Smooth muscle cell of the coronary artery (primary cell): ENCODE data around the gene CACNG7. TPM values are rescaled to one million over a fixed set of nuclear protein-coding genes. Genes with fewer than 3 reads are reported as not detected.

ENCODE experiments used
- total RNA-seq: library from RNA; depleted of rRNA; stranded (reverse); fragments of >200 nt; gene quantifications from 2 replicates; pipeline ENCODE4 v1.2.3, GENCODE V29; 2014; ENCODE audit warnings: low replicate concordance

The CACNG7 gene, protein sequence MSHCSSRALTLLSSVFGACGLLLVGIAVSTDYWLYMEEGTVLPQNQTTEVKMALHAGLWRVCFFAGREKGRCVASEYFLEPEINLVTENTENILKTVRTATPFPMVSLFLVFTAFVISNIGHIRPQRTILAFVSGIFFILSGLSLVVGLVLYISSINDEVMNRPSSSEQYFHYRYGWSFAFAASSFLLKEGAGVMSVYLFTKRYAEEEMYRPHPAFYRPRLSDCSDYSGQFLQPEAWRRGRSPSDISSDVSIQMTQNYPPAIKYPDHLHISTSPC
- total RNA-seq, result 0.47 and 2.0 TPM in 2 replicates

DNA sequence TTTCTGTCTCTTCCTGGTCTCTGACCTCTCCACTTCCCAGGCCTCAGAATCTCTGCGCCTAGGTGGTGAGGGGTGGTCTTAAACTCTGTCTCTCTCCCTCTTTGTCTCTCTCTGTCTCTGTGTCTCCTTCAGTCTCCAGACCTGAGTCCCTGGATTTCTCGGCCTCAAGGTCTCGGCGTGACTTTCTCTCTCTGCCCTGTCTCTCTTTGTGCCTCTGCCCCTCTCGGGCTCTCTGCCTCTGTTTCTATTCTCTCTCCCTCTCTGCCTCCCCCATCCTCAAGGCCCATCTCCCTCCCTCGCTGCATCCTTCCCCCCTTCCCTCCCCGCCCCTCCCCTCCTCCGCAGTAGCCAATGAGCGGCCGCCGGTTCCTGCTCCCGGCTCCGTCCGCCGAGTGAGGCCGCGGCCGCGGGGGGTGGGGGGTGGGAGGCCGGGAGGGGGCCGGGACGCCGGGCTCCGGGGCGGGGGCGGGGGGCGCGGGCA, at the start of gene CACNG7:
Gene CACNG7, plus strand, starts transcription at position 344 of the 481 bp plus-strand sequence. CDS start 3,554 bp downstream, outside the sequence.

DNA sequence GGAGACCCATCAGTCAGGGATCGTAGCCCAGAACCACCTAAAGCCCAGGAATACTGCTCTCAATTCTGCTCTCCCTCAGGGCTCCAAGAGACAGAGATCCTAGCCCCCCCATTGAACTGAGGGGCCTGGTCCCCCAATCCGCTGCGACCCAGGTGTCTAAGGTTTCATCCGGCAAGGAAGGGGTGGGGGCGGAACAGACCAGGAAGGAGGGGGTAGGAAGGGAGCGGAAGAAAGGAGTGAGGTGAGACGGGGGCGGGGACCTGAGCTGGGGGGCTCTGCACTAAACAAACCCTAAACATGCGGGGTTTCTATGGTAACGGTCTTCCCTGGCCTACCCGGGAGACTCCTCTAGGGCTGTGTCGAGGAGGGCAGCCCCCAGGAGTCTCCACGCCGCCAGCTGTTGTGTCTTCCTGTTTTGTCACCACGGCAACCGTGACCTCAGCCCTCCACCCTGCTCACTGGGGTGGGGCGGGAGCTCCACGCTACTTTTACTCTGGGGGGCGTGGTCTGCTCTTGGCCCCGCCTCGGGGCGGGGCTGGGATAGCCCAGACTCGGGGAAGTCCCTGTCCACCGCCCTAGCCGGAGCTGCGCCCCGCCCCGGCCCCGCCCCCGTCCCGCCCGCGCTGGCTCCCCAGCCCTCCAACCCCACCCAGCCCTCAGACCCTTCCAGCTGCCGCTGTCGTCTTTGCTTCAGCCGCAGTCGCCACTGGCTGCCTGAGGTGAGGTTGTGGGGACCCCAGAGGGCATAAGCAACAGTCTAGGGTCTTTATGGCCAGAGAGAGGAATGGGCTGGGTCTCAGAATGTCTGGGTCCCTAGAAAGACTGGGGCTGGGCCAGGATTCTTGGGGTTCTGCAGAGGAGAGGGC, 41.6 kb upstream of the CACNG7 start, which contains the start of gene MYADM:
Gene MYADM, plus strand, starts transcription at position 659 of the 866 bp plus-strand sequence. CDS start 5,647 bp downstream, outside the sequence.

DNA sequence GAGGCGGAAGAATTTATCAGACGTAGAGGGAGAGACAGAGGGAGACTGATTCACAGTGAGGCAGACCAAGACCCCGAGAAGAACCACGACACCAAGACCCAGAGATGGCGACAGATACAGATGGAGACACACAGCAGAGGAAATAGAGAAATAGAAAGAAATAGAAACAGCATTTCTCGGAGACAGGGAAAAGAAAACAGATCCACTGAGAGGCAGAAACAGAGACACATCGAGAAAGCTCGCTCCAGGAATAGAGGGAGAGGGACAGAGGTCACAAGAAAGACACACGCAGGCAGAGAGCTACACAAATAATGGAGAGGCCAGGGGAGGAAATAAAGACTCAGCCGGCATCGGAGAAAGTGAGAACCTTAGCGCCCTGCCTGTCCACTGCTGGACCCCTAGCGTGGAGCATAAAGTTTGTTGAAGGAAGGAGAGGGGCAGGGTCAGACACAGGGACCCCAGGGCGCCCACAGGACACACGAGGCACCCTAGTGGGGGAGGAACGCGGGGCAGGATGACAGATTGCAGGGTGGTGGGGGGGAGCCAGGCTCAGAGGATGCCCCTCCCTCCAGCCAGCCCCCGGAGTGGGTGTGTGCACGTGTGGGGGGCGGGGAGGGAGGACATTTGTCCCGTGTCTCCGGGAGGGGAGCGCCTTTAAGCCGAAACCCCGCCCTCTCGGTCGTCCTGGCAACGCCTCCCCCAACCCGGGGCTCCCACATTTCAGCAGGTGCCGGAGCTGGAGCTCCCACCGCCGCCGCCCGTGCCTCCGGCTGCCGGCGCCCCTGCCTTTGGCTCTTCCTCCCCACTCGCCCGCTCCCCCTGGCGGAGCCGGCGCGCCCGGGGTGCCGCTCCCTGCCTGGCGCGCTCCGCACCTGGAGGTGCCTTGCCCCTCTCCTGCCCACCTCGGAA, 27.3 kb upstream of the CACNG7 start, which contains the start of gene PRKCG:
Gene PRKCG, plus strand, starts transcription at position 716 of the 909 bp plus-strand sequence. CDS start 298 bp downstream, outside the sequence.

DNA sequence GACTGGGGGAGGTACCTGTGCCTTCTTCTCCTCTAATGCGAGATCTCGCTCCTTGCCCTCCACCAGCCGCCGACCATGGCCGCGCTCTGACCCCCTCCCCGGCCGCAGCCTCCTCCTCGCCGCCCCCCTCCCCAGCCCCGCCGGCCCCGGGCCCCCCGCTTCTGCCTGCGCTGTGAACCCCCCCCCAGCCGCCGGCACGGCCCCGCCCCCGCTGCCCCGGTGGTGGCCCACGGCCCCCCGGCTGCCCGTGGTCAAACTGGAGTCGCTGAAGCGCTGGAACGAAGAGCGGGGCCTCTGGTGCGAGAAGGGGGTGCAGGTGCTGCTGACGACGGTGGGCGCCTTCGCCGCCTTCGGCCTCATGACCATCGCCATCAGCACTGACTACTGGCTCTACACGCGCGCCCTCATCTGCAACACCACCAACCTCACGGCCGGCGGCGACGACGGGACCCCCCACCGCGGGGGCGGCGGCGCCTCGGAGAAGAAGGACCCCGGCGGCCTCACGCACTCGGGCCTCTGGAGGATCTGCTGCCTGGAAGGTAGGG, 53.9 kb downstream of the CACNG7 start, which contains the start of gene CACNG8:
Gene CACNG8, plus strand, starts transcription at position 51 of the 545 bp plus-strand sequence.

DNA sequence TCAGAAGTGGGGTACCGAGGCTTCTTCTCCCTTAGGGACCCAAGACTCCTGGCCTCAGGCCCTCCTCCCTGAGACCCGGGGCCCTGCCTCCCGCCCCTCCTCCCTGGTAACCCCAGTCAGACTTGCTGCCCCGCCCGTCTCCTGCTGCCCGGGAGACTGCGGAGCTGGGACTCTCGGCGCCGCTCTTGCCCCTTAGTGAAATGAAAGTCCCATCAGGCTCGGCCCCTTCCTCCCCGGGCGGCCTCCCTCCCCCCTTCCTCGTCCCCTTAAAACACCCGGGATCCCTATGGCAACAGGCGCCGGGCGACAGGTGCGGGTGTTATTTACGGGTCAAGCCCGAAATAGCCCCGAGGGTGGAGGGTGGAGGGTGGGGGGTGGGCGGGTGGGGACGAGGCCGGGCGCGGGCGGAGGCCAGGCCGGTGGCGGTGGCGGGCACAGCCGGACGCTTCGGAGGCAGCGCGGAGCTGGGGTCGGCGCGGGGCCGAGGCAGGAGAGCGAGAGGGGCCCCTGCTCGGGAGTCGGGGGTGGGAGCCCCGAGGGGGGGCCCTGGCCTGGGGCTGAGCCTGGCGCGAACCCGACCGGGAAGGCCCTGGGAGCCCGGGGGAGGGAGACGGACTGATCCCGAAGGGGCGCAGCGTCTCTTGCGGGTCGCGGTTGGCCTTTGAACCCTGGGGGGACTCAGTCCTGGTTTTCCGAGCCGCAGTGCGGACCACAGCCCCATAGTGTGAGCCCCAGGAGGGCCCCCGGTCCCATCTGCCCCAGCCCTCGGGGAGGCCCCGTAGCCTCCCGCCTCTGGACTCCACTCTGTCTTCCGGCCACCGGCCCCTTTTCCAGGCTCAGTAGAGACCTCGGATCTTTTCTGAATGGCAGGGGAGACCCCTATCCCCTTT, 82.4 kb downstream of the CACNG7 start, which contains the start of gene CACNG6:
Gene CACNG6, plus strand, starts transcription at position 414 of the 890 bp plus-strand sequence. CDS start 1,241 bp downstream, outside the sequence.

Other genes starting within 250 kb of the CACNG7 start
- 0.08 TPM in 1 of 2 replicates, not detected in the other for gene NLRP12, start 85.0 kb upstream of the CACNG7 start, total RNA-seq
- 1.2 and 10.9 TPM in 2 replicates for gene MYADM, start 41.4 kb upstream of the CACNG7 start, total RNA-seq
- 0.23 TPM in 1 of 2 replicates, not detected in the other for gene PRKCG, start 27.1 kb upstream of the CACNG7 start, total RNA-seq
- 0.23 and 3.0 TPM in 2 replicates for gene CACNG8, start 53.7 kb downstream of the CACNG7 start, total RNA-seq
- gene CACNG6, start 82.4 kb downstream of the CACNG7 start, total RNA-seq, result 0.12 and 6.3 TPM in 2 replicates
- not detected in 2 replicates for gene VSTM1, start 154.6 kb downstream of the CACNG7 start, total RNA-seq
- gene TARM1, start 172.1 kb downstream of the CACNG7 start, total RNA-seq, result not detected in 2 replicates
- gene OSCAR, start 191.5 kb downstream of the CACNG7 start, total RNA-seq, result 0.12 and 1.2 TPM in 2 replicates
- gene NDUFA3, start 193.6 kb downstream of the CACNG7 start, total RNA-seq, result 19.7 and 24.4 TPM in 2 replicates
- 14.4 and 28.5 TPM in 2 replicates for gene TFPT, start 206.4 kb downstream of the CACNG7 start, total RNA-seq
- 62.4 and 62.5 TPM in 2 replicates for gene PRPF31, start 206.5 kb downstream of the CACNG7 start, total RNA-seq
- gene CNOT3, start 228.5 kb downstream of the CACNG7 start, total RNA-seq, result 9.1 and 10.5 TPM in 2 replicates